HG03060 (cell line): Measurements from ENCODE around the gene TUBGCP6.

ENCODE experiments used
- ATAC-seq: cut with Tn5 transposase; IDR thresholded peaks from one replicate; pipeline ENCODE4 v1.9.1; 2021; ENCODE audit warnings: low read depth, moderate number of reproducible peaks; ENCODE audit not compliant: unreplicated experiment

Gene TUBGCP6

GRCh38 chr22:50227579-50228215, 17.1 kb downstream of the TUBGCP6 start:
- ATAC-seq = no peak

- ATAC-seq = no peak
Observed at GRCh38 chr22:50226875-50227165, 18.0 kb downstream of the TUBGCP6 start.

GRCh38 chr22:50226063-50226874, 18.6 kb downstream of the TUBGCP6 start:
- no peak for ATAC-seq

- no peak for ATAC-seq
Observed at GRCh38 chr22:50225200-50225969, 19.4 kb downstream of the TUBGCP6 start.

GRCh38 chr22:50224071-50224470, 20.8 kb downstream of the TUBGCP6 start:
- ATAC-seq = no peak

- no peak for ATAC-seq
Observed at GRCh38 chr22:50222508-50222907, 22.3 kb downstream of the TUBGCP6 start.

DNA sequence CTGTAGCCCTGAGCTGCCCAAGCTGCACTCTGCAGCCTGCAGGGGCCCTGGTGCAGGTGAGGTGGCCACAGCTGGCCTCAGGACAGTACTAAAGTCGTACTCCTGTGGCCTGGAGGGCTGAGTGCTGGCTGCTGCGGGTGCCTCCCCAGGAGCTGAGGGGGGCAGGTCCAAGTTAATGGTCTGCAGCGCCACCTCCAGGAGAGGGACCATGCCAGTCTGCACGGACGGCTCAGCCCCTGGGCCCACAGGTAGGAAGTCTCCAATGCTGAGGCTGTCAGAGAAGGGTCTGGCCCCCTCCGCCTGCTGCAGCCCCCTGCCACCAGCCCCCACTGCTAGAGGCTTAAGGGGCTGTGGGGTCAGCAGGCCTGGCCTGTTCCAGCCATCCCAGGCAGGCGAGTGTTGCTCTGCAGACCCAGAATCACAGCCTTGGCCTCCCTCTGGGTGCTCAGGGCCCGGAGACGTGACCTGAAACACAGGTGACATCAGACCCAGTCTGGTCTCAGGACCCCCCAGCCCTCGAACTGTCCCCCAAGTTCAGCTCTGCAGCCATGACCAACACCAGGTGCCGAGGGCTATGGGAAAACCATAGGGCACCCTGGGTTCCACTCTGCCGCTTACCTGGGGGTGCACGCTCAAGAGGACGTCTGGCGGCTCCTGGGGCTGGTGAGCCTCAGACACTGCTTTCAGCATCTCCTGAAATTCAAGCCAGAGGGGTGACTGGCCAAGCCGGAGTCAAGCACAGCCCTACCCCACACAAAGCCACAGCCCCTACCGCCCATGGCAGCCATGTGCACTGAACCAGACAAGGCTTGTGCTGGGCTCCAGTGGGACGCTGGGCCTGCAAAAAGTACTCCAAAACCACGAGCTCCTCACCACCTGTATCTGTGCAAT, 23.2 kb downstream of the TUBGCP6 start:
- ATAC-seq = no peak

DNA sequence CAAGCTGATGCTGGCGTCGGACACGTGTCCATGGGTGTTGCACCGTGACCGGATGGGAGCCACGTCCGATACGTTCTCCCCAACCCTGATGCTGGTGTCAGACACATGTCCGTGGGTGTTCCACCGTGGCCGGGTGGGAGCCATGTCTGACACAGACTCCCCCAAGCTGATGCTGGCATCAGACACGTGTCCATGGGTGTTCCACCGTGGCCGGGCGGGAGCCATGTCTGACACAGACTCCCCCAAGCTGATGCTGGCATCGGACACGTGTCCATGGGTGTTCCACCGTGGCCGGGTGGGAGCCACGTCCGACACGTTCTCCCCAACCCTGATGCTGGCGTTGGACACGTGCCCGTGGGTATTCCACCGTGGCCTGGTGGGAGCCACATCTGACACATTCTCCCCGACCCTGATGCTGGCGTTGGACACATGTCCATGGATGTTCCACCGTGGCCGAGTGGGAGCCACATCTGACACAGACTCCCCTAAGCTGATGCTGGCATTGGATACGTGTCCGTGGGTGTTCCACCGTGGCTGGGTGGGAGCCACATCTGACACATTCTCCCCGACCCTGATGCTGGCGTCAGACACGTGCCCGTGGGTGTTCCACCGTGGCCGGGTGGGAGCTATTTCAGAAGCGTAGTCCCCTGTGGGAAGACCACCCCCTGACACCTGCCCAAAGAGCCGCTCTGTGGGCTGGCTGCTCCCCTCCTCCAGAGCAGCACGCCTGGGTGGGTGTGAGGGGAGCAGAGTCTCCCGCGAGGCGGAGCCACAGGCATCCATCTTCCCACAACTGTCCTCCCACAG, 24.0 kb downstream of the TUBGCP6 start:
- ATAC-seq = no peak

GRCh38 chr22:50219800-50220602, 24.8 kb downstream of the TUBGCP6 start:
- ATAC-seq = no peak

DNA sequence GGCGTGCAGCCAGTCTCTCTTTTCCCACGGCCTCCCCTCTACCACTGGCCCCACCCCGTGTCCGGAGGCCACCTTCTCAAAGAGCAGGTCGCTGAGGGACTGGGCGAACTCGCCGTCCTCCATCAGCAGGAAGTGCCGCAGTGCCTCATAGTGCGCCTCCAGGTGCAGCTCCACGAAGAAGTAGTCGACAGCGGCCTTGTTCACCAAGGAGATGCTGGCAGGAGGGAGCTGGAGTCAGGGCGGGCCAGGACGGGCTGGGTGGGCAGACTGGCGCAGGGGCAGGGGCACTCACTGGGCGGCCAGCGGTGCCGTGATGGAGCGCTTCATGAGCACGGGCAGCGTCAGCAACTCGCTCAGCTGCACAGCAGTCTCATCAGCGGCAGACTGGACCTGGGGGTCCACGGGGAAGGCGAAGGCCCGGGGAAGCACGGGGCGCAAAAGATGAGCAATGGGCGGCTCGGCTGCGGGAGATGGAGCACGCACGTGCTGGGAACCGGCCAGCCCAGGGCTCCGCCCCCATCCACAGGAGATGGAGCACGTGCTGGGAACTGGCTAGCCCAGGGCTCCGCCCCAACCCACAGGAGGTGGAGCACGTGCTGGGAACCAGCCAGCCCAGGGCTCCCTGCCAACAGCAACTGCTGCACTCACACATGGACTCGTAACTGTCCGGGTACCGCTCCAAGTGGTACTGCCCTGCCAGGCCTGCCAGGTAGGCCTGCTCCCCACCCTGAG, 25.7 kb downstream of the TUBGCP6 start:
- no peak for ATAC-seq

- no peak for ATAC-seq
Observed at GRCh38 chr22:50218153-50218995, 26.4 kb downstream of the TUBGCP6 start.

- no peak for ATAC-seq
Observed at GRCh38 chr22:50217543-50218152, 27.2 kb downstream of the TUBGCP6 start.

- ATAC-seq = no peak
Observed at GRCh38 chr22:50216684-50217520, 27.9 kb downstream of the TUBGCP6 start.

DNA sequence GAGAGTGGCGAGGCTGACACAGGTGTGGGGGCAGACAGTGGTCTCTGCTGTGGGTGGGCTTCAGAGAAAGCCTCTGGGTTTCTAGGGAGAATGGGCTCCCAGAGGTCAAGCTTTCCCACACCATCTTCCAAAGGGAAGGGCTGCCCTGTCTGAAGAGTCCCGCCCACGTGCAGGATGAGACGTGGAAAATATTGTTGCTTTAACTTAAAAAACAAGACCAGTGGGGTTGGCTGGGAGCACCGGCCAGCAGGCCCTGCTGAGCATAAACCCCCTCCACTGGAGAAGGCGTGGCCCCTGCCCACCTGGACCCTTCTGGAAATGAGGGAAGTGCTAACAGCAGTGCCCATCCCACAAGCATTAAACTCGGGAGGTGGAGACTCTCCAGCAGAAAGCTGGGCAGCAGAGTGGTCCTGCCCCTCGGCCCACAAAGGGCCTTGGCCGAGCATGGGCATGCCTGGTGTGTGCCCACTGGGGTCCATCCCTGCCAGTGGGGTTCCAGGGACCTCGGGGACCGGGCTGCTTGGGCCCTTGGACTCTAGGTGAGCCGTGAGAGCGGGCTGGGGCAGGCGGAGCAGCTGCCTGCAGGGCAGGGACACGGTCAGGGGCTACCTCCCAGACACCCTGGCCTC, 28.7 kb downstream of the TUBGCP6 start:
- no peak for ATAC-seq

DNA sequence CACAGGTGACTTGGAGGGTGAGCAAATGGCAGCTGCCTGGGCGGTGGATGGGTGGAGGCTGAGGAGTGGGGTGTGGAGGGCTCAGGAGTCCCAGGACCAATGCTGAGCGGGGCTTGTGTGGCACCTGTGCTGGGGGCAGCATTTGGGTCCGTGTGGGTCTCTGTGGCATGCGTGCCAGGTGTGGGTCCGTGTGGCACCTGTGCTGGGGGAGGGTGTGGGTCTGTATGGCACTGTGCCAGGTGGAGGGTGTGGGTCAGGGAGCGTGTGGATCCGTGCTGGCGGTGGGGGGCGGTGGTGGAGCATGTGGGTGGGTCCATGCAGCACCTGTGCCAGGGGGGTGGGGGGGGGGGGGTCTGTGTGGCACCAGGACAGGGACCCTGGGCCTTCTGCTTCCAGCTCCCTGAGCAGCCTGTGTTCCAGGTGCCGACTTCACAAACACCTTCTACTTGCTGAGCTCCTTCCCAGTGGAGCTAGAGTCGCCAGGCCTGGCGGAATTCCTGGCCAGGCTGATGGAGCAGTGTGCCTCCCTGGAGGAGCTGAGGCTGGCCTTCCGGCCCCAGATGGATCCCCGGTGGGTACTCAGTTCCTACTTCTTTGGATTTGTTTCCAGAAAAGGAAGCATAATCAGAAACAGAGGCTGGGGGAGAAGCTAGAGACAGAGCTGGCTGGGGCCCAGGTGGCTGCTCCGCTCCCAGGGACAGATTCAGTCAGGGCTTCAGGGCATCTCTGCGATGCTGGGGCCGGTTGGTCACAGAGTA, 29.3 kb downstream of the TUBGCP6 start:
- no peak for ATAC-seq
